ENCODE results near the gene CXXC5.

GRCh38 chr5:139708434-139708861, 60.3 kb downstream of the CXXC5 start:
- TF ChIP-seq POLR2A (IDR thresholded peaks at IDR 0.05; ENCODE audit: low read depth, low read length) (no peak), POLR2AphosphoS5 (IDR thresholded peaks at IDR 0.05; ENCODE audit: low read depth, low read length) (no peak), TAF1 (IDR thresholded peaks at IDR 0.05; ENCODE audit: borderline replicate concordance, low read depth, low read length) (no peak)

Measured in GM12892 (cell line).